NB4 (cell line): ENCODE results near the gene ABHD1.

ENCODE experiments used
- DNase-seq: peaks from one replicate; pipeline ENCODE4 v3.0.0; 2010; ENCODE audit warnings: low read depth
- H3K4me3 ChIP-seq: one replicate; pipeline ENCODE4 v1.5.1; 2011; ENCODE audit warnings: mild to moderate bottlenecking, low read depth, low read length, moderate library complexity
- CTCF ChIP-seq: IDR thresholded peaks from one replicate; pipeline ENCODE4 v1.5.1; 2012; ENCODE audit warnings: low read depth, low read length
- MYC ChIP-seq: IDR thresholded peaks from 2 replicates; pipeline ENCODE4 v1.6.1; 2011; ENCODE audit warnings: low read depth, low read length
- POLR2A ChIP-seq: IDR thresholded peaks from 2 replicates; pipeline ENCODE4 v1.6.1; 2011; ENCODE audit warnings: mild to moderate bottlenecking; ENCODE audit not compliant: insufficient read length; ENCODE audit errors: extremely low read depth
- TF ChIP-seq, protein P1 (sequence below): IDR thresholded peaks from 2 replicates; pipeline ENCODE4 v1.6.1; 2011; ENCODE audit warnings: low read depth, low read length

Gene ABHD1

DNA sequence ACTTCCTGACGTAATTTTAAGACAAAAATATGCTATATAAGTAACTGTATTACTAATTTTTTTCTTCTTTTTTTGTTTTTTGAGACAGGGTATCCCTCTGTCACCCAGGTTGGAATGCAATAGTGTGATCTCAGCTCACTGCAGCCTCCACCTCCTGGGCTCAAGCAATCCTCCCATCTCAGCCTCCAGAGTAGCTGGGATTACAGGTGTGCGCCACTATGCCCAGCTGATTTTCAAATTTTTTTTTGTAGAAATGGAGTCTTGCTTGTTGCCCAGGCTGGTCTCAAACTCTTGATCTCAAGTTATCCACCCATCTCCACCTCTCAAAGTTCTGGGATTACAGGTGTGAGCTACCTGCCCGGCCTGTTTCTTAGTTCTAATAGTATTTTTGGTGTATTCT lies 54.9 kb downstream of the ABHD1 start:
- H3K4me3 ChIP-seq = no peak overlapping the region
- TF ChIP-seq POLR2A (no peak), MYC (no peak), CTCF (no peak)
- TF ChIP-seq, protein P1, sequence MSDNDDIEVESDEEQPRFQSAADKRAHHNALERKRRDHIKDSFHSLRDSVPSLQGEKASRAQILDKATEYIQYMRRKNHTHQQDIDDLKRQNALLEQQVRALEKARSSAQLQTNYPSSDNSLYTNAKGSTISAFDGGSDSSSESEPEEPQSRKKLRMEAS = no peak
- no peak for DNase-seq

- no peak overlapping the region for H3K4me3 ChIP-seq
- no peak for DNase-seq
- TF ChIP-seq MYC (no peak), CTCF (no peak), POLR2A (no peak)
- TF ChIP-seq, protein P1 = no peak
These were observed 55.9 kb downstream of the ABHD1 start for GRCh38 chr2:27179344-27180000.
